HepG2 (cell line): ENCODE measurements around the gene BBLN. TPM values are rescaled to one million over a fixed set of nuclear protein-coding genes. Genes with fewer than 3 reads are reported as not detected.

Experiments used
- ARID4A ChIP-seq: sonication (generic); formaldehyde crosslinking; IDR thresholded peaks from 2 replicates; pipeline ENCODE4 v1.5.0; 2020; ENCODE audit warnings: mild to moderate bottlenecking, missing genetic modification reagents, borderline replicate concordance
- BRF2 ChIP-seq: sonication (generic); formaldehyde crosslinking; IDR thresholded peaks from 2 replicates; pipeline ENCODE4 v1.8.1; 2022; ENCODE audit warnings: mild to moderate bottlenecking, missing genetic modification reagents
- CHD2 ChIP-seq: IDR thresholded peaks from 2 replicates; pipeline ENCODE4 v1.6.1; 2011; ENCODE audit warnings: low read depth, low read length, improper control_type of control experiment
- DZIP1 ChIP-seq: sonication (generic); formaldehyde crosslinking; IDR thresholded peaks from 2 replicates; pipeline ENCODE4 v1.5.0; 2020; ENCODE audit warnings: mild to moderate bottlenecking, missing genetic modification reagents
- POLR2AphosphoS2 ChIP-seq: IDR thresholded peaks from 2 replicates; pipeline ENCODE4 v1.6.1; 2011; ENCODE audit warnings: low read depth, low read length, improper control_type of control experiment
- RARG ChIP-seq: sonication (generic); formaldehyde crosslinking; IDR thresholded peaks from 2 replicates; pipeline ENCODE4 v1.4.0; 2020; ENCODE audit warnings: low read depth, mild to moderate bottlenecking, missing genetic modification reagents
- SMAD1 ChIP-seq: sonication (generic); formaldehyde crosslinking; IDR thresholded peaks from 2 replicates; pipeline ENCODE4 v1.4.0; 2020; ENCODE audit warnings: missing genetic modification reagents, low read depth, mild to moderate bottlenecking, borderline replicate concordance
- SMC3 ChIP-seq: IDR thresholded peaks from 2 replicates; pipeline ENCODE4 v1.6.1; 2011; ENCODE audit warnings: low read length, improper control_type of control experiment
- TBL1XR1 ChIP-seq: fragments of 150-350 bp; IDR thresholded peaks from 2 replicates; pipeline ENCODE4 v1.6.1; 2014; ENCODE audit warnings: borderline replicate concordance, low read length; ENCODE audit not compliant: partially characterized antibody
- TCF7L2 ChIP-seq: IDR thresholded peaks from 2 replicates; pipeline ENCODE4 v1.6.1; 2011; ENCODE audit warnings: mild to moderate bottlenecking, low read depth, low read length, moderate library complexity
- WIZ ChIP-seq: sonication (generic); formaldehyde crosslinking; IDR thresholded peaks from 2 replicates; pipeline ENCODE4 v1.5.1; 2020; ENCODE audit warnings: mild to moderate bottlenecking, missing genetic modification reagents
- ZFAT ChIP-seq: sonication (generic); formaldehyde crosslinking; conservative IDR thresholded peaks from 2 replicates; pipeline ENCODE4 v1.8.1; 2023; ENCODE audit warnings: missing genetic modification reagents, inconsistent platforms
- ZNF160 ChIP-seq: sonication (generic); formaldehyde crosslinking; IDR thresholded peaks from 2 replicates; pipeline ENCODE4 v1.8.0; 2022; ENCODE audit warnings: mild to moderate bottlenecking, inconsistent platforms, missing genetic modification reagents
- ZNF17 ChIP-seq: sonication (generic); formaldehyde crosslinking; IDR thresholded peaks from 2 replicates; pipeline ENCODE4 v1.5.0; 2020; ENCODE audit warnings: mild to moderate bottlenecking, missing genetic modification reagents
- ZNF510 ChIP-seq: sonication (generic); formaldehyde crosslinking; IDR thresholded peaks from 2 replicates; pipeline ENCODE4 v1.4.0; 2020; ENCODE audit warnings: low read depth, mild to moderate bottlenecking, missing genetic modification reagents
- ZNF737 ChIP-seq: sonication (generic); formaldehyde crosslinking; IDR thresholded peaks from 2 replicates; pipeline ENCODE4 v1.5.0; 2020; ENCODE audit warnings: missing genetic modification reagents, mild to moderate bottlenecking, borderline replicate concordance
- ZNF775 ChIP-seq: sonication (generic); formaldehyde crosslinking; IDR thresholded peaks from 2 replicates; pipeline ENCODE4 v1.4.0; 2020; ENCODE audit warnings: missing genetic modification reagents, mild to moderate bottlenecking, moderate library complexity, borderline replicate concordance
- polyA plus RNA-seq, 8 experiments: library from polyadenylated mRNA; depleted of rRNA in 3 of 8; stranded (reverse) in 7 of 8; unstranded in 1 of 8; fragments of >200 nt; fragmentation: Illumina TruSeq in 4 of 8; extraction: Trizol in 4 of 8; gene quantifications; 2 replicates each; pipeline versions ENCODE4 v1.2.1 to v1.2.3, GENCODE V29; 2011 to 2016; ENCODE audit warnings: low read depth in 4 of 8, missing spikeins in 1 of 8, mixed read lengths in 1 of 8; ENCODE audit not compliant: insufficient read depth in 1 of 8
- total RNA-seq, 5 experiments: library from RNA; depleted of rRNA; stranded (reverse); fragments of >200 nt; fragmentation: Illumina TruSeq; extraction: Trizol; gene quantifications; 2 replicates each; pipeline ENCODE4 v1.2.3, GENCODE V29; 2016; ENCODE audit warnings: low read depth in 1 of 5

The BBLN gene
- total and polyA plus RNA-seq, 2 of the 13 experiments (the other 11 are each of a cell fraction or from before 2014, with no cell fraction given) = 27.6 to 33.1 TPM

- TF ChIP-seq ARID4A (CRISPR knock-in tag) (peak; percentile 88), BRF2 (CRISPR knock-in tag) (0 out of 2 replicates have a peak, but pooled peaks have one; percentile 37), SMC3 (no peak), SMAD1 (CRISPR knock-in tag) (no peak; the same call in 1 of the 2 replicates), ZNF775 (no peak), ZNF17 (no peak), WIZ (CRISPR knock-in tag) (no peak), TCF7L2 (no peak), POLR2AphosphoS2 (no peak), ZNF160 (CRISPR knock-in tag) (peak; percentile 70), ZFAT (no peak), DZIP1 (CRISPR knock-in tag) (no peak), ZNF510 (CRISPR knock-in tag) (peak; percentile 97), TBL1XR1 (no peak), RARG (CRISPR knock-in tag) (no peak), ZNF737 (no peak), CHD2 (no peak)
Measured at GRCh38 chr9:128115187-128116103, 44.6 kb upstream of the BBLN start (continued).
